COLO668 (cell line): ENCODE results near the gene ANKRD6.

Experiments
- DNase-seq: peaks from one replicate; lab custom pipeline; 2025; ENCODE audit not compliant: unreplicated experiment; lab: John Stamatoyannopoulos, UW

ANKRD6 gene

GRCh38 chr6:89555806-89556205 is 122.9 kb downstream of the ANKRD6 start:
- DNase-seq, result peak; percentile 20

- DNase-seq, result no peak
Observed at GRCh38 chr6:89559487-89559886, 126.5 kb downstream of the ANKRD6 start.

- no peak for DNase-seq
Observed at GRCh38 chr6:89562093-89562973, 129.4 kb downstream of the ANKRD6 start.

GRCh38 chr6:89563866-89564265 is 130.9 kb downstream of the ANKRD6 start:
- no peak for DNase-seq

- no peak for DNase-seq
Observed at GRCh38 chr6:89564752-89565427, 131.9 kb downstream of the ANKRD6 start.

- no peak for DNase-seq
Observed at GRCh38 chr6:89566008-89566800, 133.3 kb downstream of the ANKRD6 start.

- DNase-seq, result no peak
Observed at GRCh38 chr6:89566930-89567629, 134.1 kb downstream of the ANKRD6 start.

GRCh38 chr6:89567630-89568390 is 134.9 kb downstream of the ANKRD6 start:
- DNase-seq, result no peak

- DNase-seq, result no peak
Observed at GRCh38 chr6:89574910-89575561, 142.1 kb downstream of the ANKRD6 start.

GRCh38 chr6:89575562-89575960 is 142.6 kb downstream of the ANKRD6 start:
- no peak for DNase-seq

- DNase-seq, result peak; percentile 18
Observed at GRCh38 chr6:89580997-89581666, 148.2 kb downstream of the ANKRD6 start.

- DNase-seq, result peak; percentile 49
Observed at GRCh38 chr6:89581689-89582088, 148.7 kb downstream of the ANKRD6 start.

GRCh38 chr6:89582669-89583325 is 149.8 kb downstream of the ANKRD6 start:
- DNase-seq, result no peak

- no peak for DNase-seq
Observed at GRCh38 chr6:89583559-89583958, 150.6 kb downstream of the ANKRD6 start.

GRCh38 chr6:89584539-89584938 is 151.6 kb downstream of the ANKRD6 start:
- DNase-seq, result no peak

GRCh38 chr6:89585154-89585553 is 152.2 kb downstream of the ANKRD6 start:
- DNase-seq, result no peak

GRCh38 chr6:89589297-89590025 is 156.5 kb downstream of the ANKRD6 start:
- DNase-seq, result no peak

GRCh38 chr6:89590133-89590532 is 157.2 kb downstream of the ANKRD6 start:
- DNase-seq, result no peak
